Pancreas (tissue), 10 donors: ENCODE data around the gene NRIP1. TPM values are rescaled to one million over a fixed set of nuclear protein-coding genes. Genes with fewer than 3 reads are reported as not detected.

ENCODE experiments used
- ATAC-seq, 4 donors: fragments of 200-7000 bp; cut with Tn5 transposase; one replicate each; pipeline versions ENCODE4 v1.8.0 to v1.9.1; 2020; ENCODE audit warnings: mild to moderate bottlenecking in 4 of 4, moderate library complexity in 4 of 4
- DNase-seq, 6 donors: peaks; one replicate each; pipeline ENCODE4 v3.0.0-alpha.2; 2020
- FAIRE-seq: peaks from 2 replicates; lab custom pipeline; 2012; peaks lifted over from hg19 to GRCh38; lab: Jason Lieb, UNC
- H3K27ac ChIP-seq, 4 donors: fragments of 200-600 bp; sonication (generic); 1 replicate in 3 of 4; 2 replicates in 1 of 4; pipeline versions ENCODE4 v1.5.0 to v1.8.0; 2020
- H3K27me3 ChIP-seq, 4 donors: fragments of 200-600 bp; one replicate each; pipeline ENCODE4 v1.8.0; 2021
- H3K36me3 ChIP-seq, 3 donors: fragments of 200-600 bp; sonication (generic) in 1 of 3; one replicate each; pipeline versions ENCODE4 v1.5.0 to v1.8.0; 2020 to 2021
- H3K4me1 ChIP-seq, 3 donors: fragments of 200-600 bp; one replicate each; pipeline ENCODE4 v1.8.0; 2021
- H3K4me3 ChIP-seq, 4 donors: fragments of 200-600 bp; sonication (generic) in 2 of 4; one replicate each; pipeline versions ENCODE4 v1.5.0 to v1.8.0; 2020 to 2021
- H3K9me3 ChIP-seq, 4 donors: fragments of 200-600 bp; one replicate each; pipeline ENCODE4 v1.8.0; 2021
- WGBS, 2 donors: extraction: QIAGEN DNeasy Blood & Tissue Kit; methylation state at CpG; one replicate each; pipeline ENCODE4 v1.1.7; 2013; 5-methylcytosine and 5-hydroxymethylcytosine counted together
- intact Hi-C, 3 donors: fragments of 100-400 bp; cut with DNase I; formaldehyde crosslinking; loops; one replicate each; pipeline versions ENCODE4 v1.11.1 to v1.14.2; 2022
- polyA plus RNA-seq, 2 donors: library from polyadenylated mRNA; stranded (reverse); fragments of 200-250 nt; gene quantifications; one replicate each; pipeline ENCODE4 v1.2.3, GENCODE V29; 2013
- total RNA-seq, 6 donors: library from RNA; stranded (reverse); fragmentation: NEBNext Ultra II Directional in 4 of 6; extraction: Animal tissue kit (Norgen Biotek cat#: 25700) in 4 of 6; gene quantifications; one replicate each; pipeline versions ENCODE4 v1.2.1 to v1.2.4, GENCODE V29; 2021 to 2023
- TF ChIP-seq, protein P1 (sequence below), 4 donors: fragments of 200-600 bp; sonication (generic) in 3 of 4; IDR thresholded peaks; one replicate each; pipeline versions ENCODE4 v1.5.0 to v1.8.0; 2021; ENCODE audit warnings: antibody characterized with exemption in 4 of 4
- donor health status: healthy with polysubstance abuse.
- donor health status: DM: no; HTN: no; CAD: no; lungs with moderate emphysema.
- donor health status: DM: no; HTN: no; CAD: no.
- donor health status: control.
- donor health status: control.
- donor health status: Bipolar disorder and iron deficiency.
- donor health status: DM: yes; HTN: yes; CAD: no.
- donor health status: DM: no; HTN: no; CAD: no.
- donor health status: DM: no; HTN: no; CAD: no.
- donor health status: DM: yes; HTN: yes; CAD: no.

Gene NRIP1
- total and polyA plus RNA-seq, 8 donors: 3.7 to 33.5 (median 24.1) TPM

- FAIRE-seq (no peak), ATAC-seq (no peak), DNase-seq (no peak)
- 69 to 76% methylated on average over 2 of the region's 2 CpGs for WGBS, 2 donors
- H3K4me3 ChIP-seq: no peak overlapping the region
- H3K36me3 ChIP-seq: no peaks in the 10 kb centered on the region
- H3K4me1 ChIP-seq: peaks cover 6 to 17% (median 15%) of the 10 kb centered on the region in 3 donors
- no peaks in the 10 kb centered on the region for H3K9me3 ChIP-seq
- no peaks in the 10 kb centered on the region for H3K27me3 ChIP-seq
- H3K27ac ChIP-seq: no peak overlapping the region
- intact Hi-C loops: no loop called here
- TF ChIP-seq, protein P1, sequence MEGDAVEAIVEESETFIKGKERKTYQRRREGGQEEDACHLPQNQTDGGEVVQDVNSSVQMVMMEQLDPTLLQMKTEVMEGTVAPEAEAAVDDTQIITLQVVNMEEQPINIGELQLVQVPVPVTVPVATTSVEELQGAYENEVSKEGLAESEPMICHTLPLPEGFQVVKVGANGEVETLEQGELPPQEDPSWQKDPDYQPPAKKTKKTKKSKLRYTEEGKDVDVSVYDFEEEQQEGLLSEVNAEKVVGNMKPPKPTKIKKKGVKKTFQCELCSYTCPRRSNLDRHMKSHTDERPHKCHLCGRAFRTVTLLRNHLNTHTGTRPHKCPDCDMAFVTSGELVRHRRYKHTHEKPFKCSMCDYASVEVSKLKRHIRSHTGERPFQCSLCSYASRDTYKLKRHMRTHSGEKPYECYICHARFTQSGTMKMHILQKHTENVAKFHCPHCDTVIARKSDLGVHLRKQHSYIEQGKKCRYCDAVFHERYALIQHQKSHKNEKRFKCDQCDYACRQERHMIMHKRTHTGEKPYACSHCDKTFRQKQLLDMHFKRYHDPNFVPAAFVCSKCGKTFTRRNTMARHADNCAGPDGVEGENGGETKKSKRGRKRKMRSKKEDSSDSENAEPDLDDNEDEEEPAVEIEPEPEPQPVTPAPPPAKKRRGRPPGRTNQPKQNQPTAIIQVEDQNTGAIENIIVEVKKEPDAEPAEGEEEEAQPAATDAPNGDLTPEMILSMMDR (IDR thresholded peaks at IDR 0.05): no peak
These were observed 38.4 kb downstream of the NRIP1 start for GRCh38 chr21:15026370-15026769.

DNA sequence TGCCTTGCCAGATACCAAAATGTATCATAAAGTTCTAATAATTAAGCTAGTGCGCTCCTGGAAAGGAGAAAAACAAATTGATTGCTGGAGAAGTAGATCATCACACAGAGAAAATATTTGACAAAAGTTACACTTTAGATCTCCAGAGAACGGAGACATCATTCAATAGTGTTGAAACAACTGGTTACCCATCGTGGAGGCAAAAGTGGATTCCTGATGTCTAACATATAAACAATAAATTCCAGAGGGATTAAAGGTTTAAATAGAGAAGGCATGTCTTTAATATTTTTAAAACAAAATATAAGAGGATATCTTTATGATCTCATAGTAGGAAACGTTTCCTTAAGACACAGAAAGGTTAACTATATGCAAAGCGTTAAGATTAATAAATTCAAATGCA is 41.0 kb downstream of the NRIP1 start:
- FAIRE-seq (no peak), ATAC-seq (no peak), DNase-seq (no peak)
- no peaks in the 10 kb centered on the region for H3K27me3 ChIP-seq
- H3K36me3 ChIP-seq: peaks cover 0 to 4% (median 0%) of the 10 kb centered on the region in 3 donors
- TF ChIP-seq, protein P1 (IDR thresholded peaks at IDR 0.05): no peak
- intact Hi-C loops: no loop called here
- peaks cover 6 to 17% (median 15%) of the 10 kb centered on the region in 3 donors for H3K4me1 ChIP-seq
- no peak overlapping the region for H3K27ac ChIP-seq
- WGBS, 2 donors: 80 to 84% methylated on average over 5 of the region's 5 CpGs
- no peaks in the 10 kb centered on the region for H3K9me3 ChIP-seq
- H3K4me3 ChIP-seq: no peak overlapping the region

- Histone ChIP-seq H3K4me1 (peaks cover 6 to 17% (median 14%) of the 10 kb centered on the region in 3 donors), H3K9me3 (no peaks in the 10 kb centered on the region), H3K27ac (no peak overlapping the region), H3K4me3 (no peak overlapping the region), H3K36me3 (peaks cover 0 to 4% (median 0%) of the 10 kb centered on the region in 3 donors), H3K27me3 (no peaks in the 10 kb centered on the region)
- ATAC-seq (no peak), FAIRE-seq (no peak), DNase-seq (no peak)
- 86 to 89% methylated on average over 6 of the region's 6 CpGs for WGBS, 2 donors
- TF ChIP-seq, protein P1 (IDR thresholded peaks at IDR 0.05): no peak
- intact Hi-C loops: no loop called here
These were observed 42.1 kb downstream of the NRIP1 start for GRCh38 chr21:15022608-15023261.

DNA sequence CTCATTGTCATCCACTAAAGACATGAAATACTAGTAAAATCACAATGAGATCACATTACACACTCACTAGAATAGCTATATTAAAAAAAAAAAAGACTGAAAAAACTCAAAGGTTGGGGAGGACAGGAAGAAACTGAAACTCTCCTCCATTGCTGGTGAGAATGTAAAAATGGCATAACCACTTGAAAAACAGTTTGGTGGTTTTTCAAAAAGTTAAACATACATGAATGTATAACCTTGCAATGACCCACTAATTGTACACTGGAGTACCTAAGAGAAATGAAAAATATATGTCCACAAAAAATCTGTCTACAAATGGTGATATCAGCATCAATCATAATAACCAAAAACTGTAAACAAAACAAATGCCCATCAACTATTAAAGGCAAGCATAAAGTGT is 44.0 kb downstream of the NRIP1 start:
- Histone ChIP-seq H3K27ac (no peak overlapping the region), H3K27me3 (no peaks in the 10 kb centered on the region), H3K36me3 (peaks cover 0 to 4% (median 0%) of the 10 kb centered on the region in 3 donors), H3K4me3 (no peak overlapping the region), H3K9me3 (no peaks in the 10 kb centered on the region), H3K4me1 (peaks cover 0 to 5% (median 4%) of the 10 kb centered on the region in 3 donors)
- no peak for FAIRE-seq
- TF ChIP-seq, protein P1 (IDR thresholded peaks at IDR 0.05): no peak
- ATAC-seq: no peak
- DNase-seq: no peak
- intact Hi-C loops: no loop called here

DNA sequence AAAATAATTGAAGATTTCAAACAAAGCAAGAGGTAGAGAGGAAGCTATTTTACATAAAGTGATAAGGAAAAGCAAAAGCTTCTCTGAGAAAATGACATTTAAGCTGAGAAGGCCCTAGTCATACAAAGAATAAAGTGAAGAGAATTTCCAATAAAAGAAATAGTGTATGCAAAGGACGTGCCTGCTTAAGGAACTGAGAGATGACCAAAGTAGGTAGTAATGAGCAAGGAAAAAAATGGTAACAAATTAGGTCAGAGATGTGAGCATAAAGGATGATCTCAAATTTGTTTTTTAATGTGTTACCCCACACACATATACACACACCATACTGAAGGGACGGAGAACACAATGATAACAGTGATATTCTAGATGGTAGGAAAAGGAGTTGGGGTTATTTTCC is 46.4 kb downstream of the NRIP1 start:
- no peaks in the 10 kb centered on the region for H3K9me3 ChIP-seq
- intact Hi-C loops: no loop called here
- H3K4me1 ChIP-seq: peaks cover 0 to 5% (median 4%) of the 10 kb centered on the region in 3 donors
- no peak for ATAC-seq
- no peak for FAIRE-seq
- TF ChIP-seq, protein P1 (IDR thresholded peaks at IDR 0.05): no peak
- H3K4me3 ChIP-seq: no peak overlapping the region
- H3K27ac ChIP-seq: no peak overlapping the region
- WGBS, 2 donors: 88 to 92% methylated on average over 2 of the region's 2 CpGs
- no peak for DNase-seq
- peaks cover 0 to 4% (median 0%) of the 10 kb centered on the region in 3 donors for H3K36me3 ChIP-seq
- H3K27me3 ChIP-seq: no peaks in the 10 kb centered on the region
